Neutrophil (primary cell): ENCODE measurements around the gene CMBL.

ENCODE experiments used
- H3K27ac ChIP-seq: fragments of 200-600 bp; sonication (generic); 2 replicates; pipeline ENCODE4 v1.5.1; 2016; ENCODE audit warnings: mild to moderate bottlenecking, moderate library complexity
- H3K27me3 ChIP-seq: fragments of 200-600 bp; sonication (generic); 2 replicates; pipeline ENCODE4 v1.6.0; 2016; ENCODE audit warnings: mild to moderate bottlenecking
- H3K36me3 ChIP-seq: fragments of 200-600 bp; sonication (generic); 2 replicates; pipeline ENCODE4 v1.5.1; 2017
- H3K4me1 ChIP-seq, 2 experiments: fragments of 200-600 bp in 1 of 2; sonication (generic) in 1 of 2; 1 replicate in 1 of 2; 2 replicates in 1 of 2; pipeline versions ENCODE4 v1.5.1 to v1.6.1; 2013 to 2016; ENCODE audit warnings: low read depth in 1 of 2, low read length in 1 of 2, mild to moderate bottlenecking in 1 of 2, moderate library complexity in 1 of 2; ENCODE audit not compliant: control insufficient read depth in 1 of 2, insufficient read depth in 1 of 2
- H3K4me3 ChIP-seq, 2 experiments: fragments of 200-600 bp in 1 of 2; sonication (generic) in 1 of 2; 1 replicate in 1 of 2; 2 replicates in 1 of 2; pipeline ENCODE4 v1.5.1; 2013 to 2016; ENCODE audit warnings: low read depth in 1 of 2, low read length in 1 of 2, mild to moderate bottlenecking in 1 of 2, moderate library complexity in 1 of 2
- H3K9me3 ChIP-seq: fragments of 200-600 bp; sonication (generic); 2 replicates; pipeline ENCODE4 v1.5.1; 2016
- TF ChIP-seq, protein P1 (sequence below): fragments of 200-600 bp; sonication (generic); IDR thresholded peaks from 2 replicates; pipeline ENCODE4 v1.5.1; 2016; ENCODE audit warnings: antibody characterized with exemption

The CMBL gene

DNA sequence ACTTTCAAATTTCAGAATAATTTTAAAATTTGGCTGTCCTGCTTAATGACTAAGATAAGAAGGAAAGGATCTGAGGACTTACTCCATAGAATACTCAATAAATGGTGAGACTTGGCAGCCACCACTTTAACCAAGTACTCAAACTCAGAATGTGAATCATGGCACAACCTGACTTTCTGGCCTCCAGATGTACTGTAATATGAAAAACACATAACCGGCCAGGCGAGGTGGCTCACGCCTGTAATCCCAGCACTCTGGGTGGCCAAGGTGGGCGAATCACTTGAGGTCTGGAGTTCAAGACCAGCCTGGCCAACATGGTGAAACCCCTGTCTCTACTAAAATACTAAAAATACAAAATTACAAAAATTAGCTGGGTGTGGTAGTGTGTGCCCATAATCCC, 35.8 kb upstream of the CMBL start:
- Histone ChIP-seq H3K4me3 (no peak overlapping the region), H3K4me1 (no peaks in the 10 kb centered on the region), H3K9me3 (no peaks in the 10 kb centered on the region), H3K27me3 (no peaks in the 10 kb centered on the region), H3K36me3 (no peaks in the 10 kb centered on the region), H3K27ac (no peak overlapping the region)
- TF ChIP-seq, protein P1, sequence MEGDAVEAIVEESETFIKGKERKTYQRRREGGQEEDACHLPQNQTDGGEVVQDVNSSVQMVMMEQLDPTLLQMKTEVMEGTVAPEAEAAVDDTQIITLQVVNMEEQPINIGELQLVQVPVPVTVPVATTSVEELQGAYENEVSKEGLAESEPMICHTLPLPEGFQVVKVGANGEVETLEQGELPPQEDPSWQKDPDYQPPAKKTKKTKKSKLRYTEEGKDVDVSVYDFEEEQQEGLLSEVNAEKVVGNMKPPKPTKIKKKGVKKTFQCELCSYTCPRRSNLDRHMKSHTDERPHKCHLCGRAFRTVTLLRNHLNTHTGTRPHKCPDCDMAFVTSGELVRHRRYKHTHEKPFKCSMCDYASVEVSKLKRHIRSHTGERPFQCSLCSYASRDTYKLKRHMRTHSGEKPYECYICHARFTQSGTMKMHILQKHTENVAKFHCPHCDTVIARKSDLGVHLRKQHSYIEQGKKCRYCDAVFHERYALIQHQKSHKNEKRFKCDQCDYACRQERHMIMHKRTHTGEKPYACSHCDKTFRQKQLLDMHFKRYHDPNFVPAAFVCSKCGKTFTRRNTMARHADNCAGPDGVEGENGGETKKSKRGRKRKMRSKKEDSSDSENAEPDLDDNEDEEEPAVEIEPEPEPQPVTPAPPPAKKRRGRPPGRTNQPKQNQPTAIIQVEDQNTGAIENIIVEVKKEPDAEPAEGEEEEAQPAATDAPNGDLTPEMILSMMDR = no peak

DNA sequence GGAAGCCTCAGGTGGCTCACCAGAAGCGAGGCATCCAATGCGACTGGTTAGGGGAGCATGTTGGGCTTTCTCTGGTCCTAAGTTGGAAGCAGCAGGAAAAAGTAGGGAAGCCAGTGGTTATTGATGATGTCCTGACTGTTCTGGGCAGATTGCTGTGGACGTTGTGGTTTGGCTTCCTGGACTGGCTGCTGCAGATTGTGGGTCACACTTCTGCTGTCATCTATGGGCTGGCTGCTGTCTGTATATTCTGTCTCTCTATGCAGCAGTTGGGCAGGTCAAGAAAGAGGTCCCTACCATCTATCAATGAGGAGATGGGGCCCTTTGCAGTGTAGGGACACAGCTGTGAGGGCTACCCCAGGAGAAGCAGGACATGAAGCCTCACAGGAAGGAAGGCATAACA, 32.3 kb upstream of the CMBL start:
- TF ChIP-seq, protein P1 = no peak
- H3K36me3 ChIP-seq = no peaks in the 10 kb centered on the region
- H3K4me3 ChIP-seq = no peak overlapping the region
- no peaks in the 10 kb centered on the region for H3K9me3 ChIP-seq
- H3K4me1 ChIP-seq = no peaks in the 10 kb centered on the region
- H3K27me3 ChIP-seq = peaks cover 9% of the 10 kb centered on the region
- no peak overlapping the region for H3K27ac ChIP-seq

DNA sequence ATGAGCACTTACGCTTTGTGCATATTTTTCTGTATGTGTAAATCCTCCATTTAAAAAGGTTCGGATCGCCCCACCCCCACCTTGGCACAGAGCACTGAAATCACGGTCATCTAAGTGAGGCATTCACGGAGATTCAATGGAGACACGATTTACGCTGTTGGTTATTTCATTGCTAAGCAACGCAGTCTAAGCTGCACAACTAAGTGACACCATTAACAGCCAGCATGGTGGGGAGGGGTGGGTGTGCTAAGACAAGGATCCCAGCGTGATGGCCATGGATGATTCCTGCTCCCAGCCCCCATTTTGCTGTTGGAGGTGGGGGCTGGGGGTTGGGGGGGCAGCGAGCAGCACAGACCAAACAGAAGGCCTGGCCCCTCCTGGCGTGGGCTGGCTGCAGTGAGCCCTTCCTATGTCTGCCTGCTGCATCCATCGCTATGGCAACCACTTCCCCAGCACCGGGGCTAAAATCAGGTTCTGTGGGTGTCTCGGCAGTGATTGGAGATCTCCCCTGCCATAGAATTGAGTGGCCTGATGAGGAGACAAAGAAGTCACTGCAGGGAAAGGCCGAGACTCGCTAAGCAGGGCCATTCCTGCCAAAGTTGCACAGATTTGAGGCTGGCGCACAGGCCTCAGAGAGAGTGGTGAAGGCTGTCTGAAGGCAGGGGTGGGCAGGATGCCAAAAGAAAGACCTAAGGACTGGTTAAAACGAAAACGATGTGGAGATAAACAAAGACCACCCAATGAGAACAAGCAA, 31.5 kb upstream of the CMBL start:
- Histone ChIP-seq H3K4me3 (no peak overlapping the region), H3K27ac (no peak overlapping the region), H3K36me3 (no peaks in the 10 kb centered on the region), H3K27me3 (peaks cover 16% of the 10 kb centered on the region), H3K4me1 (no peaks in the 10 kb centered on the region), H3K9me3 (no peaks in the 10 kb centered on the region)
- TF ChIP-seq, protein P1 = no peak

DNA sequence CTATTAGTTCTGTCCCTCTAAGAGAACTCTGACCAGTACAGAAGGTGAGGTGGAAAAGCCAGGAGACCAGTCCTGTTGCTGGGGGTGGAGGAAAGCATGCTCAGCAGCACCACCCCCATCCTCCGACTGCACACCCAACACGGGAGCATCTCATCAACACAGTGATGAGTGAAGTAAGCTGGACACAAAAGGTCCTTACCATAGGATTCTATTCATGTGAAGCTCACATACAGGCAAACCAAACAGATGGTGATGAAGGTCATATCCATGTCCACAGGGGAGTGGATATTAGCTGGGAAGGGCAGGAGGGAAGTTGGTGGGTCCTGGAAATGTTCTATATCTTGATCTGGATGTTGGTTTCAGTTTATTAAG, 31.0 kb upstream of the CMBL start:
- Histone ChIP-seq H3K9me3 (no peaks in the 10 kb centered on the region), H3K4me3 (no peak overlapping the region), H3K27me3 (peaks cover 22% of the 10 kb centered on the region), H3K36me3 (no peaks in the 10 kb centered on the region), H3K27ac (no peak overlapping the region), H3K4me1 (peaks cover 2% of the 10 kb centered on the region in 2 experiments)
- TF ChIP-seq, protein P1 = no peak

DNA sequence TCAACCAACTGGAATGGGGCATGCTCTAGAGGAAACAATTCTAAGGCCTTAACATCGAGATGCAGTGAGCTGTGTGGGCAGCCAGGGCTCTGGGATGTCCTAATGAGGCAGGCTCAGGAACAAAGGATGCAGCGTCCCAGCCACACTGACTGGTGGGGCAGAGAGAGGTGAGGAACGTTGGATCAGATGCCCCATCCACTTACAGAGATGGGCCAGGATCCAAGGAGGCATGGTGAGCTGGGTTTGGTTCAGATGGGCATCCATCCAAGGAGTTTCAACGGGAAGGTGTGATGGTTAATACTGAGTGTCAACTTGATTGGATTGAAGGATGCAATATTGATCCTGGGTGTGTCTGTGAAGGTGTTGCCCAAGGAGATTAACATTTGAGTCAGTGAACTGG, 30.3 kb upstream of the CMBL start:
- TF ChIP-seq, protein P1 = no peak

More for the DNA sequence above, 30.3 kb upstream of the CMBL start:
- Histone ChIP-seq H3K27ac (no peak overlapping the region), H3K27me3 (peaks cover 28% of the 10 kb centered on the region), H3K9me3 (no peaks in the 10 kb centered on the region), H3K4me3 (no peak overlapping the region), H3K36me3 (no peaks in the 10 kb centered on the region), H3K4me1 (peaks cover 8 to 9% of the 10 kb centered on the region in 2 experiments)
